HPDE6-E6E7 (cell line): ENCODE measurements around the gene RPS18.
"Not testable (repeated sequence)": the region's sequence is repeated elsewhere in the genome, so short reads cannot be mapped to it uniquely, and the experiment has no call there.

Experiments used
- DNase-seq: peaks from one replicate; pipeline ENCODE4 v3.0.0; 2011; ENCODE audit warnings: missing footprints; ENCODE audit errors: extremely low spot score

Gene RPS18

GRCh38 chr6:33271468-33272274 is at the start of gene RPS18, which contains the start of gene VPS52:
Gene RPS18, plus strand, starts transcription at chr6:33272075. Its CDS starts 45 bp downstream, at chr6:33272120.
Gene VPS52, minus strand, starts transcription at chr6:33271876. Its CDS starts 201 bp downstream, at chr6:33271675.
- peak; percentile 70 for DNase-seq

GRCh38 chr6:33226503-33227120 is 45.3 kb upstream of the RPS18 start:
- not testable (repeated sequence) for DNase-seq

- no peak for DNase-seq
Measured at GRCh38 chr6:33235221-33235634, 36.6 kb upstream of the RPS18 start.

DNA sequence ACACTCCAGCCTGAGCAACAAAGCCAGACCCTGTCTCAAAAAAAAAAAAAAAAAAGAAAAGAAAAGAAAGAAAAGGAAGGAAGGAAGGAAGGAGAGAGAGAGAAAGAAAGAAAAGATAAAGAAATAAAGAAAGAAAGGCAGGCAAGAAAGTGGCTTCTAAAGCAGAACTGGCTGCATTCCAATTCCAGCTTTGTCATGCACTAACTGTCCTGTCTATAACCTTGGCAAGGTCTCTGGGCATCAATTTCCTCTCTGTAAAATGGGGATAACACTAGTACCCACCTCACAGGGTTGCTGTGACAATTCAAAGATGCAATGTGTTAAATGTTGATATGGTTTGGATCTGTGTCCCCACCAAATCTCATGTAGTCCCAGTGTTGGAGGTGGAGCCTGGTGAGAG is 35.5 kb upstream of the RPS18 start:
- DNase-seq, result no peak

- DNase-seq, result no peak
Measured at GRCh38 chr6:33236852-33237251, 35.0 kb upstream of the RPS18 start.

GRCh38 chr6:33237741-33238140 is 34.1 kb upstream of the RPS18 start:
- DNase-seq, result no peak

- DNase-seq, result no peak
Measured at GRCh38 chr6:33241968-33242367, 29.9 kb upstream of the RPS18 start.

DNA sequence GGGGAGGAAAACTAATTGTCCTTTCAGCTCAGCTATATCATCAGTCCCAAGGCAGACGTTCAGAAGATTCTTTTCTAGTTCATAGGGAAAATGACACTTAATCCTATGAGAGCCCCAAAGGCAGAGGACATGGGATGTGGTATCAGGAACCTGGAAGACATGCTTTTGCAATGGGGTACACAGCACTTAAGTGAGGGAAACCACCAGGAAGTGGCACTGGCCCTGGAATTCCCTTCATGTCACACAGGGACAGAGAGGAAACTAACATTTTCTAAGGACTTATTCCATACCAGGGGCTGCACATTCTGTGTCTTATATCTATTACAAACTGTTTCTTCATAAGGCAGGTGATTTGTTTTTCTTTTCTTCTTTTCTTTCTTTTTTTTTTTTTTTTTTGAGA is 28.4 kb upstream of the RPS18 start:
- no peak for DNase-seq

DNA sequence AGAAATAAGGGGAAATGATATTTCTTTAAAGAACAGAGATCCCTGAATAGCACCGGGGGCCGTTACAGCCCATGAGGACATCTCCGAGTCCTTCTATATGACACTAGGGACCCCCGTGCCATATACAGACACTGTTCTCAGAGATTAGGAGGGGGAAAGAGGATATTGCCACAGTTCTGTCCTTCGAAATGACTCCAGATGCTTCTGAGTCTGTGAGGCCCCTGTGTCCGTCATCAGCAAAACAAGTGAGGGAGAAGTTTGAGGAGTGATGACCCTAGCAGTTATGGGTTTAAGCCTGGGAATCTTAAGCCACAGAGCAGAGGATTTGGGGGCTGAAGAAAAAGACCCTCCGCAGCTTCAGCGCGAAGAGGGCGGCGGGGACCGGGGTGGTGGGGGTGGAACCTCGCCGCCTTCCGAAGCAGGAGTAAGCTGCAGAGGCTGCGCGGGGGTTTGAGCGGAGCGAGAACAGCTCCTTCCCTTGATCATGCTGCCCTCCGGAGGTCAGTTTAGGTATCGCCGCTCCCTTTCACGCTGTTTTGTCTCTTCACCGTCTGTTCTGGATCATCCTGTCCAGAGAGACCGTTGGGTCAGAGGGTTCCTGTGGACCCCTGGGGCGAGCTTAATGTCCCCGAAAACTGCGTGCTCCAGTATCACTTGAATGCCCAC is 23.8 kb upstream of the RPS18 start:
- peak; percentile 60 for DNase-seq

GRCh38 chr6:33248643-33248931 is 23.3 kb upstream of the RPS18 start:
- DNase-seq, result no peak

DNA sequence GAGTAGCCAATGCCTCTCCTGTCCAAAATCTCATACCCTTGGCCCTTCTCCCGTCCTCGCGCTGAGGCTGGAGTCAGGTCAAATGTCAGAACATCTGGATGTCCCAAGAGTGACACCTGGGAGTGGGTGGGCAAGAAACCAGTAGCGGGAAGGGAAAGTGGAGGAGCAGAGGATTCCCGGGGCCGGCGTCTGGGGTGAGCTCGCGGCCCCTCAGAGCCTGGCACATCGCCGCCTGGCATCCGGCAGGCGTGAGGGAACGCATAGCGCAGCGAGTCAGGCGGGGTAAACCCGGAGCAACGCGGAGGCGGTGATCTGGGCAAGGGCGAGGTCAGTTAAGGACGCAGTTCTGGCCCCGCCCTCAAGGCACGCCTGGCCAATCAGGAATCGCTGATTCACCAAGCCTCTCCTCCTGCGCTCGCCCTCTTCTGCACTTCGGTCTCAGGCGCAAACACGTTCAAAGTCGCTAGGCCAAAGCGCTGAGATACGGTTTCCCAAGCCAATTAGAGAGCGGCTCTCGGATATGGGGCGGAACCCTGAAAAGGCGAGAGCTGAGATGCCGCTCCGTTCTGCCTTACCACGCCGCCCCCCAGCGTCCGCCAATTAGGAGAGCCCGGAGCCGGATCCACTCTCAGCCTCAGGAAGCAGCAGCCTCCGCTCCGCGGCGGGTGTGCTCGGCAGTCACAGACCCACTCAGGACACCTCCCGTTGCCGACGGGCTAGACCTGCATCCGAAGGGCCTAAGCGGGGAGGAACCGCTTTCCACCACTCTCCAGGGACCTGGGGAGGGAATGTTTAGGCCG is 22.7 kb upstream of the RPS18 start:
- DNase-seq, result peak; percentile 85

DNA sequence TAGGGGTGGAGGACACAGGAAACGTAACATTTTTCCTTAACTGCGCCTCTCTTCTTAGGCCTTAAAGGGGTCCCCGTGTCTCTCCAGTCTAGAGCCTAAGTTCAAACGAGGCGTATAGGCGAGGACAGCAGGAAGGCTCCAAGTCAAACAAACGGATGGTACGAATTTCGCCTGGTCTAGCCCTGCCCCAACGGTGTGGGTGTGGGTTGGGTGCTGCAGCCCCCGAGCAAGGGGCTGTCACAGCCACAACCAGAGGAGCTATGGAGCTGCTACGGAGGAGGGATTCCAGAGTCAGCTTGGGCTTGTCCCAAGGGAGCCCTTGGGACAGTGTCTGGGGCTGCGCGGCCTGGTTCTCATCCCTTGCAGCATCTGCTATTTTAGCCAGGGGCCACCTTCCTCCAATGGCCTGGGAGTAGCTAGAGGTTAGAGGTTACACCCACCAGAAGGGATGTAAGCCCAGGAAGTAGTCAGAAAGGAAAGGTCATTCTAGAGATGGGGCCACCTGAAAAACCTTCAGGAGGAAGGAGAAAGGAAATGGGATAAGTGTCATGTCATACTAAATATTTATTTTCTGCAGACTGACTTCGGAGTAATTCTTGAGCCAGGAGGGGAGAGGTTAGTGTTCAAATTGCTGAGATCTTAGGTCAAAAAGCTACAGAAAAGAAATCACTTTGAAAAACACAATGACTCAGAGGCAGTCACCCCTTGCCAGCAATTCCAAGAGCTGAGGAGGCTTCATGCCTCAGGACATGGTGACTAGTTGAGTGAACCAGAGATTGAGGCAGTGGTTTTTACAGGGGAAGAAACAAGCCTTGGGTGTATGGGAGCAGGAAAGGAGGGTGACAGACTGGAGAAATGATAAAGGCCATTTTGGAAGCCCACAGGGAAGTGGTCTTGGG is 21.9 kb upstream of the RPS18 start:
- DNase-seq, result no peak

GRCh38 chr6:33250731-33251130 is 21.1 kb upstream of the RPS18 start:
- no peak for DNase-seq

DNA sequence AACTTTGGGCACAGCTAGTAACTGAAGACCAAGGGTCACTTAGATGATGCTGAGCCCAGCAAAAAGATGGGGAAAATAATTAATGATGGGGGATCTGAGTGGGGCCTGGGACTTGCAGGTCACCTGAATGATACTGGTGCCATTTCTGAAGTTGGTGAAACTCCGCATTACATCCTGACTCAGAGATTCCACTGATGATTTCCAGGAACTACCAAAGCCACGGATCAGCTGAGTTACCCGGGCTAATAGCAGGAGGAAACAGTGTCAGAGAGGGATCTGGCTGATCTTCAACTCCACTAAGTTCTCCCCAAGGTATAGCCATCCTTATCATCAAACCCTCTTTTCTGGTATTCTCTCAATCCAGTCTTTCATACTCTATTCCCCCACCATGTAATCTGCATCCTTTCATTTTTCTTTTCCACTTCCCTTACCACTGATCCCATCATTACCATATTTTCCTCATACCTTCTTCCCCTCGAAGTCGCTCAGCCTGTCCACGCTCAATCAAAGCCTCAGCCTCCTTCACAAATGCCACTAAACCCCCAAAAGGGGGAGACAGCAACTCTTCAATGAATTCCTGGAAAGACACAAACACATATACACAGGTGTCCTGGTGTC is 20.4 kb upstream of the RPS18 start:
- DNase-seq, result no peak

- no peak for DNase-seq
Measured at GRCh38 chr6:33252759-33253158, 19.1 kb upstream of the RPS18 start.

DNA sequence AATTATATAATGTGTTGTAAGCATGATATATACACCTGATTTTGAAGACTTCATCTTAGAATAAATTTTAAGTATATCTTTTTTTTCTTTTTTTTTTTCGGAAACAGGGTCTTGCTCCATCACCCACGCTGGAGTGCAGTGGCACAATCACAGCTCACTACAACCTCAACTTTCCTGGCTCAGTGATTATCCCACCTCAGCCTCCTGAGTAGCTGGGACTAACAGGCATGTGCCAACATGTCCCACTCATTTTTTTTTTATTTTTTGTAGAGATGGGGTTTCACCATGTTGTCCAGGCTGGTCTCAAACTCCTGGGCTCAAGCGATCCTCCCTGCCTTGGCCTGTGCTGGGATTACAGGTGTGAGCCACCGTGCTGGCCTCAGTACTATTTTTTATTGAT is 17.3 kb upstream of the RPS18 start:
- DNase-seq, result no peak

DNA sequence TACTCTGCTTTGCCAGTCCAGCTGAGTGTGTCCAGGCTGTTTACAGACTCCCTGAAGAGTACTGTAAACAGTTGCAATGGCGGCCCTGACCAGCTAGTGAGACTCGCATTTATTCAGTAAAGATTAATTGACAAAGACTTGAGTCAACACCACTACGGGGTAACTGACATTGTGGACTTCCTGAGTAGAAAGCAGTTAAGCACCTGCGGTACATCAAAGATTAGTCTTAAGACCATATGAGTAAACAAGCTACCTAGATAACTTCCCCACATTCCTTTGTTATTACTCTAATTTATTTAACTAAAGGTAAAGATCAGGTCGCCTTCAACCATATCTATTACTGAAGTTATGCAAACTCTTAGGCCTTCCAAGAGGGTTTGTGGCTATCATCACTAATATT is 12.8 kb upstream of the RPS18 start:
- no peak for DNase-seq

DNA sequence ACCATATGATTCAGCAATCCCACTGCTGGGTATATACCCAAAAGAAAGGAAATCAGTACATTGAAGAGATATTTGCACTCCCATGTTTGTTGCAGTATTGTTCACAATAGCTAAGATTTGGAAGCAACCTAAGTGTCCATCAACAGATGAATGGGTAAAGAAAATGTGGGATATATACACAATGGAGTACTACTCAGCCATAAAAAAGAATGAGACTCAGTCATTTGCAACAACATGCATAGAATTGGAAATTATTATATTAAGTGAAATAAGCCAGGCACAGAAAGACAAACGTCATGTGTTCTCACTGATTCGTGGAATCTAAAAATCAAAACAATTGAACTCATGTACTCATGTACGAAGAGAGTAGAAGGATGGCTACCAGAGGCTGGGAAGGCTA is 9.4 kb upstream of the RPS18 start:
- not testable (repeated sequence) for DNase-seq

GRCh38 chr6:33264015-33264414 is 7.9 kb upstream of the RPS18 start:
- no peak for DNase-seq

GRCh38 chr6:33271117-33271467 is 783 bp upstream of the RPS18 start:
- DNase-seq, result no peak
